CD4-positive, alpha-beta T cell treated with Interleukin-1 beta for 1 hour (primary cell): Measurements from ENCODE around the gene PATJ.
"Not testable (repeated sequence)": the region's sequence is repeated elsewhere in the genome, so short reads cannot be mapped to it uniquely, and the experiment has no call there.

Experiments used
- DNase-seq, 2 donors: peaks; one replicate each; pipeline ENCODE4 v3.0.0-alpha.2; 2020 to 2022

Gene PATJ

DNA sequence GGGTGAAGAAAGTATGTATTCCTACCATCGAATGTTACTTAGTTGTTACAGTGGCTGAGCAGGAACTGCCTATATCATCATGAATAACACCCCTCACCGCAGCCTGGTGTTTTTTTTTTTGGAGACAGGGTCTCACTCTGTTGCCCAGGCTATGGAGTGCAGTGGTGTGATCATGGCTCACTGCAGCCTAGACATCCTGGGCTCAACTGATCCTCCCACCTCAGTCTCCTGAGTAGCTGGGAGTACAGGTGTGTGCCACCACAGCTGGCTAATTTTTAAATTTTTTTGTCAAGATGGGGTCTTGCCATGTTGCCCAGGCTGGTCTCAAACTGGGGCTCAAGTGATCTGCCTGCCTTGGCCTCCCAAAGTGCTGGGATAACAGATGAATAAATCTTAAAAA lies 7.3 kb downstream of the PATJ start:
- DNase-seq: no peak

DNA sequence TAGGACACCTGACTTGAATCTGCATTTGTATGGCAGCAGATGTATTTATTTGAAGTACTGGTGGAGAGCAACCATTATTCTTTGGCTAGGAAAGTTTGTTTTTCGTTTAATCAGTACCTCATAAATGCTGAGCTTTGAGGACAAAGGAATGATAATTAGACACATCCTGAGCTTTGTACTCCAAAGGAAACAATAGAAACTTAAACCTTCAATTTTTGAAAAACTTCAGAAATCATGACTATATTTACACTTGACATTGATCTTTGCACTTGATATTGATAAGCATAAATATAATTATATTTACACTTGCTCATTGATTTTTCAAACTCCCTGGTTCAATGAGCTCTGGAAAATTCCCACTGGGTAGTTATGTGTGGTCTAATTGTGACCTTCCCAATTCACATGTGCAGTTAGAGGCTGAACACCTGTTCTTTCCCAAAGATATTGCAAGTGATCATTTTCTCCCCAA lies 10.7 kb downstream of the PATJ start:
- DNase-seq: no peak

DNA sequence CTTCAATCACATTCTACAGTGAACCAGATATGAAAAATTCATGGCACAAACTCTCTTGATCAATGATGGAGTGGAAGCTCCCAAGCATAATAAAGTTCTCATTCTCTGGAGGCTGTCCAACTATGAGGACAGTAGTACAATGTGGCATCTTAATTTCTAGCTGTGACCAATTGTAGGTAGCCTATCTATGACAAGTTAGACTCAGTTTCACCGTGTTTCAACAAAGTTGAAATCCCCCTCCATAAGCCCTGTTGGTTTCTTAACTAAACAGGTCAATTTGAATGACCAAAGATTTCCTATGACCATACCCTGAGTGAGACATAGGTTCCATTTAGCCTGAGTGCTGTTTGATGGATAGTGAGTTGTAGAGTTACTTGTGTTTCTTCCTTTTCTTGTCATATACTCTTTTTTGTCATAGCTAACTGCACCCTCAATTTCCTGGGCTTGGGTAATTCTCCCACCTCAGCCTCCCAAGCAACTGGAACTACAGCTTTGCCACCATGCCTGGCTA lies 11.8 kb downstream of the PATJ start:
- no peak for DNase-seq

DNA sequence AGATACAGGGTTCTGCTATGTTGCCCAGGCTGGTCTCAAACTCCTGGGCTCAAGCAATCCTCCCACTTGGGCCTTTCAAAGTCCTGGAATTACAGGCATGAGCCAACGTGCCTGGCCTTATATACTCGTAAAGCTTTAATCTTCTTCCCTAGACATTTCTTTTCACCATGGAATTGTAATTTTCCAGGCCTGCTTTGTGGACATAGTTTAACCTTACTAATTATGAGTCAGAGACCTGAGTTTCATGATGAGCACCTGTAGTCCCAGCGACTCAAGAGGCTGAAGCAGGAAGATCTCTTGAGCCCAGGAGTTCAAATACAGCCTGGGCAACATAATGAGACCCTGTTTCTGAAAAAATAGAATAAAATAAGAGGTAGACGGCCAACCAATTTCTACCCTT lies 12.3 kb downstream of the PATJ start:
- DNase-seq: no peak

DNA sequence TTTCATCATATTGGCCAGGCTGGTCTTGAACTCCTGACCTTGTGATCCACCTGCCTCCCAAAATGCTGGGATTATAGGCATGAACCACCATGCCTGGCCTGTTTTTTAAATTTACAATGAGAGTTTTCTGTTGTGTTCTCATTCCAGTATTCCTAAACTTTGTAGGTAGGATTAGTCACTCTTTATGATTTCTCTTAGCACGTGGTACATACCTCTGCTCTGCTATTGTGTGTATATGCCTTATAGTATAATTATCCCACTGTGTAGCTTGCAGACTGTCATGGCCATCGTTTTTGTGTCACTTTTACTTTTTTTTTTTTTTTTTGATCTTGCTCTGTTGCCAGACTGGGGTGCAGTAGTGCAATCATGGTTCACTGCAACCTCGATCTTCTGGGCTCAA lies 14.5 kb downstream of the PATJ start:
- no peak for DNase-seq

DNA sequence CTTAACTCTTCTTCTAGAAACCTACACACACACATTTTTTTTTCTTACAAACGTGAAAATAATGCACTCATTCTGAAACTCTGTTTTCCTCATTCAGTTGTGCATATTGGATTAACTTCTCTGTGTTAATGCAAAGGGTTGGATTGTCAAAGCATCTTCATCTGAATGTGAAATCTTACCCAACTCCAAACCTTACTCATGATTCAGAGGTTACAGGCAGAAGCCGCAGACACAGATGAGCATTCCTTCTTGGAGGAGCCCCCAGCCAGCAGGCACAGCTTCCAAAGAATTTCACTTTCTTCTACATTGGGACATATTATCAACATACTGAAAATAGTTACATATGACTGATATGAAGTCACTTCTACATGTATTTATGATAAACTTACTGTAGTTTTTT lies 15.7 kb downstream of the PATJ start:
- DNase-seq: no peak

DNA sequence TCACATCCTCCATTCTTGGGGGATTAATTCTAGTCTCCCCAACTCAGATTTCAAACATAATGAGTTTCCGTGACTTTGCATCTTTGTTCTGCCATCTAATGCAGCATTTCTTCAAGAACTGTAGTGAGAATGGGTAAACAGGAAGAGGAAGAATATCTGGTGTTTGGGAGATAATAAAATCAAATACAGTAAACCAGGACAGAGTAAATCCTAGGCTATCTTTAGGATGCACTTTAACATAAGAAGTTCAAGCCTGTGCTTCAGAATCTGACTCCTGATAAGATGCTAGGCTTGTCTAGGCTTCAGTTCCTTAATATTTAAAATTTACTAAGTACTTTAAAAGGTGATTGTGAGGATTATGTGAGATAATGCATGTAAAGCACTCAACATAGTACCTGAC lies 27.9 kb downstream of the PATJ start:
- no peak for DNase-seq

DNA sequence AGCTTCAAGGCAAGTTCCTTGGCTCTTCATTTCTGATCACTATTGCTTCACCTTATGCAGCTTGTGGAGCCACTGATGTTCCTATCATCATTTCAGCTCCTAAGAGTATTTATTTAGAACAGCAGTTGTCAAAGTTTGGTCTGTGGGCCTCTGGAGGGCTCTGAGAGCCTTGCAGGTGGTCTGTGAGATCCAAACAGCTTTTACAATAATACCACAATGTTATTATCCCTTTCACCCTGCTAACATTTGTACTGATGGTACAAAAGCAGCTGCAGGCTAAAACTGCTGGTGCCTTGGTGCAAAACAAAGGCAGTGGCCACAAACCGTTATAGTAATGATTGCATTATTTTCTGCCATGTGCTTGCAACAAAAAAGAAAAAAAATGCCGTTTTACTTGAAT lies 33.8 kb downstream of the PATJ start:
- no peak for DNase-seq

DNA sequence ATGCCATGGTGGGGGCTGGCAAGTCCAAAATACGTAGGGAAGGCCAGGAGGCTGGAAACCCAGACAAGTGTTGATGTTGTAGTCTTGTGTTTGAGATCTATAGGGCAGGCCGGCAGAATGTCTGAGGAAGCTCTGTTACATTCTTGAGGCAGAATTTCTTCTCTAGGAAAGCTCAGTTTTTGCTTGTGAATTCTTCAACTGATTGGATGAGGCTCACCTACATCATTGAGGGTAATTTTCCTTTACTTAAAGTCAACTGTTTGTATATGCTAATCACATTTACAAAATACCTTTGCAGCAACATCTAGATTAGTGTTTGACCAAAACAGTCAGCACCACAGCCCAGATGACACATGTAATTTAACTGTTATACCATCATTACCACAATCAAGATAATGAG lies 37.0 kb downstream of the PATJ start:
- no peak for DNase-seq

DNA sequence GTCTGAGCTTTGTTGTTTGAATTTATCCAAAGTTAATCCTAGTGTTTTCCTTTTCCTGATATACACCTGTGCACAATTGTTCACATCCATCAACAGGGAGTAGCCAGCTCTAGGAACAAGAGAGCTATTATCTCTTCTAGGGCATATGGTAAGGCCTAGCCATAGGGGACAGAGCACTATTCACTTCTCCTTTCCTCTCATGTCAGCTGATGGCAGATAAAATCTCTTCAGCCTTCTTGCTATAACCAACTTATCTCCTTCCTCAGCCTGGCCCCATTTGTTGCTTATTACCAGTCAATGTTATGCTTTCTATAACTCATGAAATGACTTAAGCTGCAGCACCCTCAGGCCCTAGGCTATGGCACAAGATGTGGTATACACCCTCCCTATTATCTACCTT lies 38.9 kb downstream of the PATJ start:
- no peak for DNase-seq

DNA sequence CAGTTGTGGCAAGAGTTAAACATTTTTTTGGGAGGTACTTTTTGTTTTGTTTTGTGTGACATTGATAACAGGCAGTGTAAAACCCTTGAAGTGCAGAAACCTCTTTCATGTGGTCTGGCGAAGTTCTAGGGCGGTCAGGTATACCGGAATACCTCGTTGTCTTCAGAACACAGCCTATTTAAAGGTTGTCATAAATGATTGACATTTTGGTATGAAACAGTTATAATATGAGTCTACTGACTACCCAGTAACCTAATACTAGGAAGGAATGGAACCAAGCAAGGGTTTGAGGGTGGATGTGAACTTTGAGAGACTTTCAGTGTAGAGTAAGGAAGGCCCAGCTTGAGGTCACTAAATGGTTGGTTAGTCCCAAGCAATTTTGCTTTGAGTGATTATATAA lies 40.5 kb downstream of the PATJ start:
- DNase-seq: peak; percentile 68 to 79

DNA sequence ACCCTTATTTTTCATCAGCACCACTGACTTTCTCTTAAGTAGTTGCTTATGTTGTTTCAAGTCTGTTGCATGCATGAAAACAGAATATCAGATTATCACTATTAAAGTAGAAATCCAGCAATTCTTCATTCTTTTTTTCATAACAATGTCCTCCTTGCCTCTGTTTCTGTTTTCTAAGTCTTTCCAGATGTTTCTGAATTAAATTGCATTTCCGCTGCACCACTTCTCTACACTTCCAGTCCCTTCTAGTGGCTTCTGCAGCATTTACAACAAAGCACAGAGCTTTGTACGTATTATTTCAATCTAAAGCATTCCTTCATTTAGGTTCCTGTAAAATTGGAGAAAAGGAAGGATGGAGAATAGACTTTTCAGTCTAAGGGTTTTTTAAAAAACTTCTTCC lies 42.4 kb downstream of the PATJ start:
- no peak for DNase-seq

DNA sequence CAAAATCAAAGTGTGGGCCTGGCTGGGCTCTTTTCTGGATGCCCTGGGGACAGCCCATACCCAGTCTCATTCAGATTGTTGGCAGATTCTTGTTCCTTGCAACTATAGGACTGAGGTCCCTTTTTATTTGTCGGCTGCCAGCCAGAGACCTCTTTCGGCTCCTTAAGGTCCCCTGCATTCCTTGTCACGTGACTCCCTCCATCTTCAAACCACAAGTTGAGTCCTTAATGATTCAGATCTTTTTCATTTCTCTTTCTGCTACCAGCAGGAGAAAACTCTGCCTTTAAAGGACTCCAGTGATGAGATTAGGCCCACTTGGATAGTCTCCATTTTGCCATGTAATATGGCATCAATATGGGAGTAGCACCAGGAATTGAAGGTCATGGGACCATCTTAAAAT lies 48.6 kb downstream of the PATJ start:
- DNase-seq: no peak

DNA sequence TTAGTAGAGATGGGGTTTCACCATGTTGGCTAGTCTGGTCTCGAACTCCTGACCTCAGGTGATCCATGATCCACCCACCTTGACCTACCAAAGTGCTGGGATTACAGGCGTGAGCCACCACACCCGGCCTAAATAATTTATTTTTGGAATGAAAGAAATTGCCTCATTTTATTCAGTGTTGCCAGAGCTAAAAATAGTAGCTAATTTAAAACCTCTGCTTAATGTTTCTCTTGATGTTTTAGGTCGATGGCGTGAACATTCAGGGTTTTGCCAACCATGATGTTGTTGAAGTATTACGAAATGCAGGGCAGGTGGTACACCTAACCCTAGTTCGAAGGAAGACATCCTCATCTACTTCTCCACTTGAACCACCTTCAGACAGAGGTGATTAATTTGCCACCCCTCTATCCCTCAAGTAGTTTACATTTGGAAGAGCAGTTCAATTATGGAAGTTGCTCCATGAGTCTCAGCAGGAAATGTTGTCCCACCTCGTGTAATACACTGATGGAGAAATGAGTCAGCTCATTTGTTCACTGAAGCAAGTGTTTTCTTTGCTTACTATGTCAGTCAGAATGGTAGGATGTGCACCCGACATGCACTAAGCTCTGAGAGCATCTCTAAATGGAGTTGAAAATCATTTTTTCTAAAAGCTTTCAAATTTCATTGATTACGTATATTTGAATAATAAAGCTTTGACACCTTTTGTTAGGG lies 54.9 kb downstream of the PATJ start:
- no peak for DNase-seq

DNA sequence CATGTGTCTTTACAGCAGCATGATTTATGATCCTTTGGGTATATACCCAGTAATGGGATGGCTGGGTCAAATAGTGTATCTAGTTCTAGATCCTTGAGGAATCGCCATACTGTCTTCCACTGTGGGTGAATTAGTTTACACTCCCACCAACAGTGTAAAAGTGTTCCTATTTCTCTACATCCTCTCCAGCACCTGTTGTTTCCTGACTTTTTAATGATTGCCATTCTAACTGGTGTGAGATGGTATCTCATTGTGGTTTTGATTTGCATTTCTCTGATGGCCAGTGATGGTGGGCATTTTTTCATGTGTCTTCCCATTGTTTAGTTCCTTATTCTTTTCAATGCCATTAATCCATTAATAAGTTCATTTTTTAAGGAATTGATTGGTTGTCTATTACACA lies 58.8 kb downstream of the PATJ start:
- DNase-seq: not testable (repeated sequence)

DNA sequence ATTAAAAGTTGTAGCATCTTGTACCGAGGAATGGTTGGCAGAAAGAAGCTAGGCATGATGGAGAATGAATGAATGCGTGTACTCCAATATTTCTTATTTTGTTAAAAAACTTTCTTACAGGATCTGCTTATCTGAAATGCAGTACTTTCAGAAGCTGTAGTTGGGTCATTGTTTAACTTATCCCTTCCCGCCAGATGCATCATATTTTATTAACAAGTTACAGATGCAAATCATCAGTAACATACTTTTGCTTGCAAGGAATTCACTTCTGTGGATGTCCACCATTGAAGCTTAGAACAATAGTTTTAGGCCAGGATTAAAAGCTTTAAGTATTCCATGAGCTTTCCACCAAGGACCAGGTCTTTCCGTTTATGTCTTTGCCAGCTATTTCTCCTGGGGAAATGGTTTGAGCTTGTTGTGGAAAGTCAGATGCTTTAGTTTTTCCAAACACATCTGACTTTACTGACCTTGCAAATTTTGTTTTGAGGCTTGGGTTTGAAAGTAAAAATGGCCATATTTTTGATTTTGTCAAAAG lies 65.4 kb downstream of the PATJ start:
- no peak for DNase-seq

DNA sequence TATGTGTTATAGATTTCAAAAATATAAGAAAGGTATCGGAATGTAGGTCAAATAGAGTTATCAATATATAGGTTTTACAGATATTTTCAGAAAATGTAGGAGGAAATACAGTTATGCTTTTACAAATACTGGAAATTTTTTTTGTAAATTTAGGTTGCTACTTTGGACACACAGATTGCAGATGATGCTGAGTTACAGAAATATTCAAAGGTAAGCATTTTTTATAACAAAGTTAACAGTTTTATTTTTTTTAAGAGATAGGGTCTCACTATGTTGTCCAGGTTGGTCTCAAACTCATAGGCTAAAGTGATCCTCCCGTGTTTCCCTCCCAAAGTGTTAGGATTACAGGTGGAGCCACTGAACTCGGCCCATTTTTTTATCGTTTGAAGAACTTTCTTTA lies 66.0 kb downstream of the PATJ start:
- no peak for DNase-seq

DNA sequence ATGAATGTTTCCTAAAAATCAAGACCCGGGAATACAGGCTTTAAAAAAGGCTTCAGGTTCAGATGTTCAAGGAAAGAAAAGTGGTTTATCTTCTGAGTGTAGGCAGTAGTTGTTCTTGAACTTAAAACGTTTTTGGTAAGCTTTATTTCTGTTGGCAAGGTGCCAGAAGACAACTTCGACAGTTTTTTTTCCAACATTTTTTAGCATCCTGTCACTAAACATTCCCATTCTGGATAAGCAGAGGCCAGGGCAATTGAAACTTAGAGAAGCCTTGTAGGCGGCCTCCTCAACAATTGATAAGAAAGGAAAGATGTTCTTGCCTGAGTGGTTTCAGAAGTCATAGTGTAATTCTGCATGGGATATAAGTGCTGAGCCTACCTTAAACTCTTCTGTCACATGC lies 66.7 kb downstream of the PATJ start:
- no peak for DNase-seq

DNA sequence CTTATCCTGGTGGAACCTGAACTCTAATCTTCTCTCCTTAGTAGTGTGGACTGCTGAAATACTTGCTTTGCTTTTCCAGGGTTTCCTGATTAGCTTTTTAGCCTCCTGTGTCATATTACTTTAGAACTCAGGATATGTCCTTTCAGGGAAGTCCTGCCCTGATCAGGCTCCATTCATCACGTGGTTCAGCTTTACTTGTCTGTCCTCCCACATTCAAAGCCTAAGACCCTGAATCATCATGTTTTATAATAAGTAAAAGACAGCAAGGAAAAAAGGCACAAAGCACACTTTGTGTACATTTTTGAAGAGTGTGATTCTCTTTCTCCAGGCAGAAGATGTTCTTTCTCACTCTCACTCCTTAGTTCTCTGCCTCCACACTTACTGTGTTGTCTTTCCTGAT lies 70.6 kb downstream of the PATJ start:
- no peak for DNase-seq

DNA sequence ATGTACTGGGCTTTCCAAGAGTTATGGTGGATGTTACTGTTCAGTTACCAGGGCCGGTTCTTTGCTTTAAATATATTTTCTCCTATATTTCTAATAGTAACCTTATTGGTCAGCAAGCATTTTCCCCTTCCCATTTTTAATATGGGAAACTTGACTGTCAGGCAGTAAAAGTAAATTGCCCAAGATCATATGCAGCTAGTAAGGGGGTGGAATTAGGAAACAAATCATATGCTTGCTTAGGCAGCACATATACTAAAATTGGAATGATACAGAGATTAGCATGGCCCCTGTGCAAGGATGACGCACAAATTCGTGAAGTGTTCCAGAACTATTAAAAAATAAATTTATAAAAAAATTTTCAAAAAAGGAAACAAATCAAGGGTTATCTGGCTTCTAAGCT lies 73.9 kb downstream of the PATJ start:
- no peak for DNase-seq

DNA sequence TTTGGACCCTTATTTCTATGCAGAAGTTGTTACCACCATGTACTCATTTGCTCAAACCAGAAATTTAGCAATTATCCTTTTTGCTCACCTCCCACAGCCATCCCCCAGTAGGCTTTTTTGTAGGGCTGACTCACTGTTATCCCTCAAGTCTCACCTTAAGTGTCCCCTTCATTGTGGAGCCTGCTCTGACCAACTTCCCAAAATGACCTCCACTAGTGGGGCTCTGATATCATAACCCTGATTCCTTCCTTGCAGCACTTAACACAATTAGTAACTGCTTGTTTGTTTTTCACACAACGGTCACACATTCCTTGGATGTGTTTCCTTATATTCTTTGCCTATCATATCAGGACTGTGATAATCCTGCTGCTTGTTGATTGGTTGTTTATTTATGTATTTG lies 76.7 kb downstream of the PATJ start:
- no peak for DNase-seq

DNA sequence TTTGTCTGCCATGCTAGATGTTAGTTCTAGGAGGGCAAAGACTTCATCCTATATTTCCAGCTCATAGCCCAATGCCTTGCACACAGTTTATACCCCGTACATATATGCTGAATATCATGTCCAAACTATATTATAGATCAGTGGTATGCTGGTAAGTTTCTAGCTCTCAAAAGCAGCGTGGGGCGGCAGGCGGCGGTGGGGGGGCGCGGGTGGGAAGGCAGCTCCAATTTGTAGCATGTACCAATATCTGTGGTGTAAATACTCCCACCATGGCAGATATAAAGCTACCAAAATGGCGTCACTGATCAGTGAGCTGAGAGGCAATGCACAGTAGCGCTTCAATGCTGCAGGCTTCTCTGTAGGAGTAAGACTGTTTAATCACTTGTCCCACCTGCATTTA lies 77.1 kb downstream of the PATJ start:
- DNase-seq: no peak

DNA sequence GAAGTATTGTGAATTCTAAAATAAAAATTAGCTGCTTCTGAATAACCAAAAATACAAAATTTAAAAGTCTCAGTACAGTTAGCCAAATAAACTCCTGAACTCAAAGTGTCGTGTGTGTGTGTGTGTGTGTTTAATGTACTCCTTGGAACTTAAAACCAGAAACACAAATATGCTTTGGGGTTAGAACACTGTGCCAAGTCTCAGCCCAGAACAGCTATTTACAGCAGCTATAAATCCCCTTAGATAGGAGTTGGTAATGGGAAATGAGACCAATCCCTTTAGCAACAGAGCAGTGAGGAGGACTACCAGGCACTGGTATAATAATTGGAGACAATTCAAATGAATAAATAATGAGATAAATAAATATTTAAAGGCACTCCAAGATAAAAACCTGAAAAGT lies 83.1 kb downstream of the PATJ start:
- DNase-seq: no peak

DNA sequence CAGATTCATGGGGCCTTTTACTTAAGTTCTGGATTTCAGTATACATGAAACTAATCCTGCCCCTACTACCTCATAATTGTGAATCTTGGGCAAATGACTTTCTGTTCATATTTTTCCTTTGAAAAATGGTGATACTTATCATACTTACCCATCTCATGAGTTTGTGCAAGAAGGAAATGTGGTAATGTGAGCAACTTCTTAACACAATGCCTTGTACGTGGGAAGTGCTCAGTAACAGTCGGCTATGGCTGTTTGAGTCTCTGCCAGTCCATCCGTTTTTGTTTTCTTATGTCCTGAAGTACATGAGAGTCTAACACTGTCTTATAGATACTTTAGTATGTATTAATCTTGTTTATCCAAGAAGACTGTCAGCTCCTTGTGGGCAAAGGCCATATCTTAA lies 86.5 kb downstream of the PATJ start:
- DNase-seq: no peak

DNA sequence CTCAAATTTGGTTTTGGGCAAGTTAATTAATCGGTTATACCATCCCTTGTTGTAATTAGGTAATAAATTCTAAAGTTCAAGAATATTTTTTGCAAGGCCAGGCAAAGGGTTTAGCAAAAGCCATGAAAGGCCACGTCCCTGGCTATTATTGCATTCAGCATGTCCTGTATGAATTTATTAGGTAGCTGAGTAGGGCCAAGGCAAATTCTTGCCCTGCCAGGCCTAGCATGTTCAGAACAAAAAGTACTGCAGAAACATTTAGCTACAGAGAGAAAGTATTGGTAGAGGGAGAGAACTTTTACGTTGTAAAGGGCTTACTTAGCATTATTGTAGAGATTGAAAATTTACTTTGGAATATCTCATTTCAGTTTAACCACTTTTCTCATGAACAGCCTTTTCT lies 94.4 kb downstream of the PATJ start:
- DNase-seq: no peak
